SK-N-SH treated with all-trans-retinoic acid at 6 μM for 48 hours (cell line): ENCODE data around the gene DOCK4.

Source experiments
- ATAC-seq: fragments of 200-7000 bp; cut with Tn5 transposase; 3 replicates; pipeline ENCODE4 v1.9.1; 2020; ENCODE audit warnings: mild to moderate bottlenecking, moderate library complexity
- BACH2 ChIP-seq: fragments of 250-450 bp; sonication (Bioruptor Pico); IDR thresholded peaks from 2 replicates; pipeline ENCODE4 v1.9.0; 2021; ENCODE audit warnings: mild to moderate bottlenecking, borderline replicate concordance
- CSDC2 ChIP-seq: fragments of 250-450 bp; sonication (Bioruptor Pico); IDR thresholded peaks from 2 replicates; pipeline ENCODE4 v1.5.0; 2020; ENCODE audit warnings: mild to moderate bottlenecking, moderate library complexity
- ESRRG ChIP-seq: fragments of 250-450 bp; sonication (Bioruptor Pico); IDR thresholded peaks from 2 replicates; pipeline ENCODE4 v1.6.1; 2021; ENCODE audit warnings: mild to moderate bottlenecking
- GLIS3 ChIP-seq: fragments of 250-450 bp; sonication (Bioruptor Pico); IDR thresholded peaks from 2 replicates; pipeline ENCODE4 v1.5.0; 2020; ENCODE audit warnings: mild to moderate bottlenecking, moderate library complexity
- ISL1 ChIP-seq: fragments of 250-450 bp; sonication (Bioruptor Pico); IDR thresholded peaks from 2 replicates; pipeline ENCODE4 v2.1.2; 2022; ENCODE audit warnings: mild to moderate bottlenecking, moderate library complexity
- OSR1 ChIP-seq: fragments of 250-450 bp; sonication (Bioruptor Pico); IDR thresholded peaks from 2 replicates; pipeline ENCODE4 v1.8.0; 2022; ENCODE audit warnings: moderate library complexity, mild to moderate bottlenecking, inconsistent platforms
- PATZ1 ChIP-seq: fragments of 250-450 bp; sonication (Bioruptor Pico); IDR thresholded peaks from 2 replicates; pipeline ENCODE4 v1.8.0; 2020; ENCODE audit warnings: mild to moderate bottlenecking, moderate library complexity, borderline replicate concordance
- POU6F1 ChIP-seq: fragments of 250-450 bp; sonication (Bioruptor Pico); IDR thresholded peaks from 2 replicates; pipeline ENCODE4 v1.8.0; 2021; ENCODE audit warnings: low read depth, mild to moderate bottlenecking, moderate library complexity, borderline replicate concordance
- PPARA ChIP-seq: fragments of 250-450 bp; sonication (Bioruptor Pico); IDR thresholded peaks from 2 replicates; pipeline ENCODE4 v1.5.0; 2020; ENCODE audit warnings: mild to moderate bottlenecking, borderline replicate concordance
- RARB ChIP-seq: fragments of 250-450 bp; sonication (Bioruptor Pico); IDR thresholded peaks from 2 replicates; pipeline ENCODE4 v1.8.0; 2021; ENCODE audit warnings: mild to moderate bottlenecking, moderate library complexity
- SNAI2 ChIP-seq: fragments of 250-450 bp; sonication (Bioruptor Pico); IDR thresholded peaks from 2 replicates; pipeline ENCODE4 v1.5.0; 2020; ENCODE audit warnings: mild to moderate bottlenecking, moderate library complexity
- TCF4 ChIP-seq: fragments of 250-450 bp; sonication (Bioruptor Pico); IDR thresholded peaks from 2 replicates; pipeline ENCODE4 v1.8.0; 2021; ENCODE audit warnings: mild to moderate bottlenecking, moderate library complexity, borderline replicate concordance
- TOX ChIP-seq: fragments of 250-450 bp; sonication (Bioruptor Pico); IDR thresholded peaks from 2 replicates; pipeline ENCODE4 v1.8.0; 2021; ENCODE audit warnings: mild to moderate bottlenecking, moderate library complexity, borderline replicate concordance
- TSHZ2 ChIP-seq: fragments of 250-450 bp; sonication (Bioruptor Pico); IDR thresholded peaks from 2 replicates; pipeline ENCODE4 v1.5.0; 2020; ENCODE audit warnings: mild to moderate bottlenecking, moderate library complexity
- ZC3H10 ChIP-seq: fragments of 250-450 bp; sonication (Bioruptor Pico); IDR thresholded peaks from 2 replicates; pipeline ENCODE4 v1.5.1; 2021; ENCODE audit warnings: mild to moderate bottlenecking, moderate library complexity
- ZFP3 ChIP-seq: fragments of 250-450 bp; sonication (Bioruptor Pico); IDR thresholded peaks from 2 replicates; pipeline ENCODE4 v1.5.0; 2020; ENCODE audit warnings: mild to moderate bottlenecking, moderate library complexity
- ZFP30 ChIP-seq: fragments of 450-650 bp; formaldehyde crosslinking; IDR thresholded peaks from 2 replicates; pipeline ENCODE4 v1.5.0; 2022; ENCODE audit warnings: mild to moderate bottlenecking, moderate library complexity
- ZNF70 ChIP-seq: fragments of 450-650 bp; formaldehyde crosslinking; IDR thresholded peaks from 2 replicates; pipeline ENCODE4 v1.5.0; 2020; ENCODE audit warnings: mild to moderate bottlenecking, moderate library complexity
- ZNF8 ChIP-seq: fragments of 450-650 bp; formaldehyde crosslinking; IDR thresholded peaks from 2 replicates; pipeline ENCODE4 v1.5.0; 2020; ENCODE audit warnings: mild to moderate bottlenecking, moderate library complexity
- TF ChIP-seq, protein P1 (sequence below): fragments of 250-450 bp; sonication (Bioruptor Pico); IDR thresholded peaks from 2 replicates; pipeline ENCODE4 v1.5.1; 2021; ENCODE audit warnings: mild to moderate bottlenecking, moderate library complexity

The DOCK4 gene

GRCh38 chr7:111681242-111681641 is 525.0 kb downstream of the DOCK4 start:
- TF ChIP-seq TOX (no peak), BACH2 (CRISPR knock-in tag) (no peak), OSR1 (CRISPR knock-in tag) (no peak), TCF4 (CRISPR knock-in tag) (no peak), RARB (CRISPR knock-in tag) (no peak)
- no peak for ATAC-seq

DNA sequence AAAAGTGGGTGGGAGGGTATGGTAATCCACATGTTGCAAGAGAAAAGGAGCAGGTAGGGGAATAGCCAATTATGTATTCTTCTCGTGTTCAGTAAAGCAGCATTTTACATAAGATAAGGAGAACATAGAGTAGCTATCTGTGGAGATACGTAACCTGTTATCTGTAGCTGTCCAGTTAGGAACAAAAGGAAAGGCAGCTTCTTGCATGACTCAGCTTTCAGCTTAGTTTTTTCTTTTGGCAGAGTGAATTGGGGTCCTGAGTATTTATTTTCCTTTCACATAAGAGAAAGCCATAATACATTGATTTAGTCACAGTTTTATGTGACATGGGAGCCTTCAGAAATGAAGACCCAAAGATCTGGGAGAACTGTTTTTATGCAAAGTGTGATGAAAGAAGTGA is 527.2 kb downstream of the DOCK4 start:
- TF ChIP-seq POU6F1 (CRISPR knock-in tag) (no peak), ISL1 (CRISPR knock-in tag) (peak; percentile 48; the same call in 1 of the 2 replicates)
- ATAC-seq = no peak

GRCh38 chr7:111678281-111678680 is 527.9 kb downstream of the DOCK4 start:
- TF ChIP-seq PPARA (CRISPR knock-in tag) (no peak), PATZ1 (CRISPR knock-in tag) (no peak), SNAI2 (CRISPR knock-in tag) (no peak), TCF4 (CRISPR knock-in tag) (no peak), ESRRG (CRISPR knock-in tag) (no peak), TSHZ2 (CRISPR knock-in tag) (no peak), ZNF70 (CRISPR knock-in tag) (no peak), ZFP3 (CRISPR knock-in tag) (no peak), ZNF8 (CRISPR knock-in tag) (no peak), ZFP30 (CRISPR knock-in tag) (no peak), POU6F1 (CRISPR knock-in tag) (no peak), GLIS3 (no peak)
- ATAC-seq = peak; percentile 36; the same call in 2 of the 3 replicates

GRCh38 chr7:111677848-111678247 is 528.4 kb downstream of the DOCK4 start:
- ATAC-seq = no peak
- no peak for TF ChIP-seq POU6F1 (CRISPR knock-in tag)
- TF ChIP-seq, protein P1, sequence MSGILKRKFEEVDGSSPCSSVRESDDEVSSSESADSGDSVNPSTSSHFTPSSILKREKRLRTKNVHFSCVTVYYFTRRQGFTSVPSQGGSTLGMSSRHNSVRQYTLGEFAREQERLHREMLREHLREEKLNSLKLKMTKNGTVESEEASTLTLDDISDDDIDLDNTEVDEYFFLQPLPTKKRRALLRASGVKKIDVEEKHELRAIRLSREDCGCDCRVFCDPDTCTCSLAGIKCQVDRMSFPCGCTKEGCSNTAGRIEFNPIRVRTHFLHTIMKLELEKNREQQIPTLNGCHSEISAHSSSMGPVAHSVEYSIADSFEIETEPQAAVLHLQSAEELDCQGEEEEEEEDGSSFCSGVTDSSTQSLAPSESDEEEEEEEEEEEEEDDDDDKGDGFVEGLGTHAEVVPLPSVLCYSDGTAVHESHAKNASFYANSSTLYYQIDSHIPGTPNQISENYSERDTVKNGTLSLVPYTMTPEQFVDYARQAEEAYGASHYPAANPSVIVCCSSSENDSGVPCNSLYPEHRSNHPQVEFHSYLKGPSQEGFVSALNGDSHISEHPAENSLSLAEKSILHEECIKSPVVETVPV (CRISPR knock-in tag) = no peak
- TF ChIP-seq TOX = no peak
- no peak for TF ChIP-seq ZC3H10
- no peak for TF ChIP-seq OSR1 (CRISPR knock-in tag)
- no peak for TF ChIP-seq RARB (CRISPR knock-in tag)
- no peak for TF ChIP-seq ZFP3 (CRISPR knock-in tag)
- TF ChIP-seq CSDC2 = no peak
- no peak for TF ChIP-seq PATZ1 (CRISPR knock-in tag)
- no peak for TF ChIP-seq BACH2 (CRISPR knock-in tag)
- no peak for TF ChIP-seq TSHZ2 (CRISPR knock-in tag)
